Measurements from ENCODE around the gene DYSF.

Gene DYSF

GRCh38 chr2:71685073-71685848 lies 231.9 kb downstream of the DYSF start:
- TF ChIP-seq ZFX (IDR thresholded peaks at IDR 0.05; ENCODE audit: borderline replicate concordance) (no peak), CTCF (IDR thresholded peaks at IDR 0.05) (no peak)
- H3K27ac ChIP-seq: no peak overlapping the region

- TF ChIP-seq CTCF (IDR thresholded peaks at IDR 0.05): no peak
- TF ChIP-seq ZFX (IDR thresholded peaks at IDR 0.05; ENCODE audit: borderline replicate concordance): no peak
- H3K27ac ChIP-seq: no peak overlapping the region
These were observed 232.7 kb downstream of the DYSF start for GRCh38 chr2:71685941-71686611.

GRCh38 chr2:71686781-71687180 lies 233.4 kb downstream of the DYSF start:
- TF ChIP-seq CTCF (IDR thresholded peaks at IDR 0.05): no peak
- no peak for TF ChIP-seq ZFX (IDR thresholded peaks at IDR 0.05; ENCODE audit: borderline replicate concordance)
- H3K27ac ChIP-seq: no peak overlapping the region

- H3K27ac ChIP-seq: no peak overlapping the region
- TF ChIP-seq CTCF (IDR thresholded peaks at IDR 0.05) (no peak), ZFX (IDR thresholded peaks at IDR 0.05; ENCODE audit: borderline replicate concordance) (no peak)
These were observed 234.1 kb downstream of the DYSF start for GRCh38 chr2:71687412-71687811.

- no peak overlapping the region for H3K27ac ChIP-seq
- no peak for TF ChIP-seq ZFX (IDR thresholded peaks at IDR 0.05; ENCODE audit: borderline replicate concordance)
- TF ChIP-seq CTCF (IDR thresholded peaks at IDR 0.05): no peak
These were observed 235.2 kb downstream of the DYSF start for GRCh38 chr2:71688530-71688929.

- no peak overlapping the region for H3K27ac ChIP-seq
- TF ChIP-seq CTCF (IDR thresholded peaks at IDR 0.05): no peak
- no peak for TF ChIP-seq ZFX (IDR thresholded peaks at IDR 0.05; ENCODE audit: borderline replicate concordance)
These were observed 236.0 kb downstream of the DYSF start for GRCh38 chr2:71689393-71689792.

Measured in 22Rv1 (cell line).